Measurements from ENCODE around the gene GABRA4. TPM values are rescaled to one million over a fixed set of nuclear protein-coding genes. Genes with fewer than 3 reads are reported as not detected.

Gene GABRA4
- total and polyA plus RNA-seq, 10 of the 15 experiments (the other 5 are each of a cell fraction or from before 2014, with no cell fraction given), result 0.69 to 14.6 (median 1.1) TPM

- in situ Hi-C loops (cut with MboI), result no loop called here
- ATAC-seq, result no peak
- RAD21 ChIA-PET (ENCODE audit: unreplicated experiment), result interaction anchor here (1.3 to 1.8 kb wide), 3 partner anchors 12 to 130 kb away, joined by 5 to 10 read pairs (median 6); no protein-coding TSS in a partner anchor
These were observed 1.0 kb downstream of the GABRA4 start for GRCh38 chr4:46992338-46992737.

More at GRCh38 chr4:46992338-46992737, 1.0 kb downstream of the GABRA4 start:
- Histone ChIP-seq H3K9me3 (replicated peaks; ENCODE audit: control insufficient read depth, insufficient read depth, low read length) (no peaks in the 10 kb centered on the region), H3K36me3 (ENCODE audit: control insufficient read depth in 2 of 2, insufficient read depth in 2 of 2, low read length in 1 of 2) (no peaks in the 10 kb centered on the region), H3K27ac (ENCODE audit: control insufficient read depth, insufficient read depth) (no peak overlapping the region), H3K4me2 (ENCODE audit: control insufficient read depth, insufficient read depth) (no peak overlapping the region), H3K27me3 (replicated peaks in 1 of 2; ENCODE audit: control insufficient read depth in 2 of 2, insufficient read depth in 2 of 2, low read length in 1 of 2) (peaks cover 6 to 9% of the 10 kb centered on the region in 2 experiments), H3K9ac (ENCODE audit: control insufficient read depth, insufficient read depth, low read length) (no peak overlapping the region), H3K79me2 (ENCODE audit: control insufficient read depth, insufficient read depth, low read length) (no peaks in the 10 kb centered on the region), H3K4me3 (no peak overlapping the region), H3K4me1 (ENCODE audit: control insufficient read depth, insufficient read depth, low read length) (no peaks in the 10 kb centered on the region), H4K20me1 (ENCODE audit: control insufficient read depth, insufficient read depth) (no peaks in the 10 kb centered on the region), H2AFZ (ENCODE audit: control insufficient read depth, low read depth, low read length) (no peak overlapping the region)
- no peak for FAIRE-seq
- TF ChIP-seq ZNF24 (IDR thresholded peaks at IDR 0.05) (no peak), CBX3 (IDR thresholded peaks at IDR 0.05; ENCODE audit: borderline replicate concordance, low read depth) (no peak), CBX5 (IDR thresholded peaks at IDR 0.05; ENCODE audit: low read depth) (no peak), BCLAF1 (IDR thresholded peaks at IDR 0.05) (no peak), ZNF217 (IDR thresholded peaks at IDR 0.05) (no peak), SRF (IDR thresholded peaks at IDR 0.05; ENCODE audit: low read depth in 2 of 2, low read length in 2 of 2) (no peak), SP1 (IDR thresholded peaks at IDR 0.05; ENCODE audit: low read depth, low read length) (no peak), EZH2 (IDR thresholded peaks at IDR 0.05; ENCODE audit: borderline replicate concordance, control insufficient read depth, low read depth, low read length) (no peak), YBX1 (IDR thresholded peaks at IDR 0.05) (no peak), CHD1 (IDR thresholded peaks at IDR 0.05; ENCODE audit: low read depth, low read length) (no peak), CBFB (IDR thresholded peaks at IDR 0.05; ENCODE audit: low read depth) (no peak)
- TF ChIP-seq, protein P1, sequence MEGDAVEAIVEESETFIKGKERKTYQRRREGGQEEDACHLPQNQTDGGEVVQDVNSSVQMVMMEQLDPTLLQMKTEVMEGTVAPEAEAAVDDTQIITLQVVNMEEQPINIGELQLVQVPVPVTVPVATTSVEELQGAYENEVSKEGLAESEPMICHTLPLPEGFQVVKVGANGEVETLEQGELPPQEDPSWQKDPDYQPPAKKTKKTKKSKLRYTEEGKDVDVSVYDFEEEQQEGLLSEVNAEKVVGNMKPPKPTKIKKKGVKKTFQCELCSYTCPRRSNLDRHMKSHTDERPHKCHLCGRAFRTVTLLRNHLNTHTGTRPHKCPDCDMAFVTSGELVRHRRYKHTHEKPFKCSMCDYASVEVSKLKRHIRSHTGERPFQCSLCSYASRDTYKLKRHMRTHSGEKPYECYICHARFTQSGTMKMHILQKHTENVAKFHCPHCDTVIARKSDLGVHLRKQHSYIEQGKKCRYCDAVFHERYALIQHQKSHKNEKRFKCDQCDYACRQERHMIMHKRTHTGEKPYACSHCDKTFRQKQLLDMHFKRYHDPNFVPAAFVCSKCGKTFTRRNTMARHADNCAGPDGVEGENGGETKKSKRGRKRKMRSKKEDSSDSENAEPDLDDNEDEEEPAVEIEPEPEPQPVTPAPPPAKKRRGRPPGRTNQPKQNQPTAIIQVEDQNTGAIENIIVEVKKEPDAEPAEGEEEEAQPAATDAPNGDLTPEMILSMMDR (IDR thresholded peaks at IDR 0.05 in 2 of 3, conservative IDR thresholded peaks at IDR 0.05 in 1 of 3; ENCODE audit: control insufficient read depth in 2 of 3, extremely low read depth in 1 of 3, insufficient read depth in 1 of 3, low read depth in 3 of 3, low read length in 3 of 3), result no peak
- TF ChIP-seq, protein P2, sequence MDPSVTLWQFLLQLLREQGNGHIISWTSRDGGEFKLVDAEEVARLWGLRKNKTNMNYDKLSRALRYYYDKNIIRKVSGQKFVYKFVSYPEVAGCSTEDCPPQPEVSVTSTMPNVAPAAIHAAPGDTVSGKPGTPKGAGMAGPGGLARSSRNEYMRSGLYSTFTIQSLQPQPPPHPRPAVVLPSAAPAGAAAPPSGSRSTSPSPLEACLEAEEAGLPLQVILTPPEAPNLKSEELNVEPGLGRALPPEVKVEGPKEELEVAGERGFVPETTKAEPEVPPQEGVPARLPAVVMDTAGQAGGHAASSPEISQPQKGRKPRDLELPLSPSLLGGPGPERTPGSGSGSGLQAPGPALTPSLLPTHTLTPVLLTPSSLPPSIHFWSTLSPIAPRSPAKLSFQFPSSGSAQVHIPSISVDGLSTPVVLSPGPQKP (IDR thresholded peaks at IDR 0.05; ENCODE audit: low read depth, low read length), result no peak
- TF ChIP-seq, protein P3, sequence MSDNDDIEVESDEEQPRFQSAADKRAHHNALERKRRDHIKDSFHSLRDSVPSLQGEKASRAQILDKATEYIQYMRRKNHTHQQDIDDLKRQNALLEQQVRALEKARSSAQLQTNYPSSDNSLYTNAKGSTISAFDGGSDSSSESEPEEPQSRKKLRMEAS (IDR thresholded peaks at IDR 0.05; ENCODE audit: low read depth, low read length), result no peak
- no peak for DNase-seq (ENCODE audit: low read depth, low spot score)
- intact Hi-C loops (cut with micrococcal nuclease; ENCODE audit: unreplicated experiment), result no loop called here
- BruUV-seq (replicated peaks), result no TSS peak
- ChIA-PET POLR2A (interaction anchor here (0.5 to 2.4 kb wide), 7 partner anchors 8 to 21 kb away, joined by 3 to 14 read pairs (median 3); no protein-coding TSS in a partner anchor), CTCF (interaction anchor here (1.0 to 1.5 kb wide), 7 partner anchors 9 to 130 kb away, joined by 3 to 4 read pairs (median 3); no protein-coding TSS in a partner anchor), SMC1A (ENCODE audit: uncharacterized antibody, unreplicated experiment) (interaction anchor here (0.6 to 15.2 kb wide), 6 partner anchors 10 to 47 kb away, joined by 3 to 132 read pairs (median 5); no protein-coding TSS in a partner anchor)
- 33% methylated on average over 9 of the region's 9 CpGs for WGBS (ENCODE audit: insufficient coverage, insufficient replicate concordance, low lambda C conversion rate, missing lambda C conversion rate)
